ENCODE data around the gene SDCCAG8.

SDCCAG8 gene

GRCh38 chr1:243496806-243497205, 241.0 kb downstream of the SDCCAG8 start:
- no peak overlapping the region for H3K4me3 Mint-ChIP-seq
- H3K4me1 Mint-ChIP-seq: peaks cover 37% of the 10 kb centered on the region
- TF ChIP-seq, protein P1, sequence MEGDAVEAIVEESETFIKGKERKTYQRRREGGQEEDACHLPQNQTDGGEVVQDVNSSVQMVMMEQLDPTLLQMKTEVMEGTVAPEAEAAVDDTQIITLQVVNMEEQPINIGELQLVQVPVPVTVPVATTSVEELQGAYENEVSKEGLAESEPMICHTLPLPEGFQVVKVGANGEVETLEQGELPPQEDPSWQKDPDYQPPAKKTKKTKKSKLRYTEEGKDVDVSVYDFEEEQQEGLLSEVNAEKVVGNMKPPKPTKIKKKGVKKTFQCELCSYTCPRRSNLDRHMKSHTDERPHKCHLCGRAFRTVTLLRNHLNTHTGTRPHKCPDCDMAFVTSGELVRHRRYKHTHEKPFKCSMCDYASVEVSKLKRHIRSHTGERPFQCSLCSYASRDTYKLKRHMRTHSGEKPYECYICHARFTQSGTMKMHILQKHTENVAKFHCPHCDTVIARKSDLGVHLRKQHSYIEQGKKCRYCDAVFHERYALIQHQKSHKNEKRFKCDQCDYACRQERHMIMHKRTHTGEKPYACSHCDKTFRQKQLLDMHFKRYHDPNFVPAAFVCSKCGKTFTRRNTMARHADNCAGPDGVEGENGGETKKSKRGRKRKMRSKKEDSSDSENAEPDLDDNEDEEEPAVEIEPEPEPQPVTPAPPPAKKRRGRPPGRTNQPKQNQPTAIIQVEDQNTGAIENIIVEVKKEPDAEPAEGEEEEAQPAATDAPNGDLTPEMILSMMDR (IDR thresholded peaks at IDR 0.05): no peak
- H3K27me3 Mint-ChIP-seq (ENCODE audit: low read depth, poor library complexity): no peaks in the 10 kb centered on the region
- H3K9me3 Mint-ChIP-seq: peaks cover 3% of the 10 kb centered on the region
- H3K27ac Mint-ChIP-seq: no peak overlapping the region
- DNase-seq: no peak
- peaks cover 23% of the 10 kb centered on the region for H3K36me3 Mint-ChIP-seq (ENCODE audit: low read depth)

DNA sequence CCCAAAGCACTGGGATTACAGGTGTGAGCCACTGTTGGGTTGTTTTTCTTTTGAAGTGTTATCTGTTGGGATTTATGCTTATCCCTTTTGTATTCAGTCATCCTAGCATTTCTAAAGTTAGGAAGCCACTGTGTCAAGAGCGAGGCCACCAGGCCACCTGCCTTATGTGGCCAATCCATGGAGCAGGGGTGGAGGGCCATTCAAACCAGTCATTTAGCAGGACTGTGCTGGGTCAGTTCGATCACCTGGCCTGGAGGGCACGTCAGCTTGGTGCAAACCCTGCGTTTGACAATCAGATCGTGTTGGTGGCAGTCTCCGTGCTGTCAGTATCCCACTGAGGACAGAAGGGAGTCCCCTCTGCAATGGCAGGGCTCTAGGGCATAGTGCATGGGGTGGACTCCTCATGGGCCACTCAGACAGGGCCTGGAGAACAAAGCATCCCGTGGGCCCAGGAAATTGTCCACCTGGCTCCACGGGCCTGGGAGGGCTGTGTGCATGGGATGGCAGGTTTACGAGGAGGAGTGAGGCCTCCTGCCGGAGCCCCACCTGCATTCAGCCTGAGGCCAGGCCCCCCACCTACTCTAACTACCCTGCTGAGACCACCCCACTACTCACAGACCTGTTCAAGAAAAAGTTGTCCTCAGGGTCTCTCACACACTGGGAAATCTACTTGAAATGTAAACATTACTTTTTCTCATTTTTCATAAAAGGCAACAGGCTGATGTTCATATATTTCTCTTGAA, 242.3 kb downstream of the SDCCAG8 start:
- H3K4me3 Mint-ChIP-seq: no peak overlapping the region
- H3K36me3 Mint-ChIP-seq (ENCODE audit: low read depth): peaks cover 33% of the 10 kb centered on the region
- peaks cover 32% of the 10 kb centered on the region for H3K4me1 Mint-ChIP-seq
- TF ChIP-seq, protein P1 (IDR thresholded peaks at IDR 0.05): no peak
- no peak for DNase-seq
- H3K9me3 Mint-ChIP-seq: peaks cover 3% of the 10 kb centered on the region
- no peaks in the 10 kb centered on the region for H3K27me3 Mint-ChIP-seq (ENCODE audit: low read depth, poor library complexity)
- no peak overlapping the region for H3K27ac Mint-ChIP-seq

DNA sequence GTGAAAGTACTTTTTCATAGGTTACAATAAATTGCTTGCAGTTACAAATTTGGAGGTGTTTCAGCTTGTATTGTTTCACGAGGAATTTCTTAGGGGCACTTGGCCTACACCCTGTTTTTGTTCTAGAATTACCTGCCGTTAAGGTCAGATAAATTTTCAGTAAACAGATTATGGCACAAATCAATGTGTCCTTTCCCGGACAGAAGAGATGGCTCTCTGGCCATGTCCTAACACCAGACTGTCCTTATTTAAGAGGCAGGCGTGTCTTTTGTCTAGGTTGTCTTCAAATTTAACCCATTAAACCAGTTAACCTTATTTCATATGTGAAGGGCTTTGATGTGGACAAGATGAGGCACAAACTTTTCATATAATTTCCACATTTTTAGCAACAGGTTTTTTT, 243.4 kb downstream of the SDCCAG8 start:
- H3K27ac Mint-ChIP-seq: no peak overlapping the region

GRCh38 chr1:243499711-243500110, 243.9 kb downstream of the SDCCAG8 start:
- Mint-ChIP-seq H3K27ac (no peak overlapping the region), H3K4me3 (no peak overlapping the region), H3K9me3 (peaks cover 3% of the 10 kb centered on the region), H3K27me3 (ENCODE audit: low read depth, poor library complexity) (no peaks in the 10 kb centered on the region), H3K4me1 (peaks cover 16% of the 10 kb centered on the region), H3K36me3 (ENCODE audit: low read depth) (peaks cover 44% of the 10 kb centered on the region)
- TF ChIP-seq, protein P1 (IDR thresholded peaks at IDR 0.05): no peak
- no peak for DNase-seq

More for the DNA sequence above, 243.4 kb downstream of the SDCCAG8 start:
- Mint-ChIP-seq H3K9me3 (peaks cover 3% of the 10 kb centered on the region), H3K36me3 (ENCODE audit: low read depth) (peaks cover 41% of the 10 kb centered on the region), H3K4me3 (no peak overlapping the region), H3K27me3 (ENCODE audit: low read depth, poor library complexity) (no peaks in the 10 kb centered on the region), H3K4me1 (peaks cover 20% of the 10 kb centered on the region)
- DNase-seq: no peak
- TF ChIP-seq, protein P1 (IDR thresholded peaks at IDR 0.05): no peak

GRCh38 chr1:243500512-243500911, 244.7 kb downstream of the SDCCAG8 start:
- DNase-seq: no peak
- Mint-ChIP-seq H3K27ac (no peak overlapping the region), H3K27me3 (ENCODE audit: low read depth, poor library complexity) (no peaks in the 10 kb centered on the region), H3K36me3 (ENCODE audit: low read depth) (peaks cover 51% of the 10 kb centered on the region), H3K4me1 (peaks cover 13% of the 10 kb centered on the region), H3K9me3 (peaks cover 3% of the 10 kb centered on the region), H3K4me3 (no peak overlapping the region)
- TF ChIP-seq, protein P1 (IDR thresholded peaks at IDR 0.05): no peak

DNA sequence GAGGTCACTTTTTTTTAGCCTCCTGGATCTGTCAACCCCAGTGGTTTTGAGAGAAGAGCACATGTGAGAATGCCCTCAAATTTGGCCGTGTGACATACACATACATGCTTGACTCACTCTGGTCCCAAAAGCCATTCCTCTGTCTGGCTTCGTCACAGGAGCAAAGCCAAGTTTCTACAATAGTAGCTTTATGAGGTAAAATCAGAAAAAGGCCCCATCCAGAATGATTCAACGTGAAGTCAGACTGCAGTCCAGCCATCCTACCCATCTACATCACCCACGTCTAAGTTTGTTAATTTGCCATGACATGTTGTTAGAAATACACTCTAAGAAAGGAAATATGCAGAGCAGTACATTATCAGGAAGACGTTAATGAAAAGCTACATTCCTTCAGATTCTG, 245.2 kb downstream of the SDCCAG8 start:
- H3K27ac Mint-ChIP-seq: no peak overlapping the region
- no peak for DNase-seq
- H3K4me1 Mint-ChIP-seq: peaks cover 11% of the 10 kb centered on the region
- TF ChIP-seq, protein P1 (IDR thresholded peaks at IDR 0.05): no peak
- H3K36me3 Mint-ChIP-seq (ENCODE audit: low read depth): peaks cover 52% of the 10 kb centered on the region
- H3K4me3 Mint-ChIP-seq: no peak overlapping the region
- H3K9me3 Mint-ChIP-seq: peaks cover 3% of the 10 kb centered on the region
- H3K27me3 Mint-ChIP-seq (ENCODE audit: low read depth, poor library complexity): no peaks in the 10 kb centered on the region
